ENCODE results near the gene HSPB6.

The HSPB6 gene

DNA sequence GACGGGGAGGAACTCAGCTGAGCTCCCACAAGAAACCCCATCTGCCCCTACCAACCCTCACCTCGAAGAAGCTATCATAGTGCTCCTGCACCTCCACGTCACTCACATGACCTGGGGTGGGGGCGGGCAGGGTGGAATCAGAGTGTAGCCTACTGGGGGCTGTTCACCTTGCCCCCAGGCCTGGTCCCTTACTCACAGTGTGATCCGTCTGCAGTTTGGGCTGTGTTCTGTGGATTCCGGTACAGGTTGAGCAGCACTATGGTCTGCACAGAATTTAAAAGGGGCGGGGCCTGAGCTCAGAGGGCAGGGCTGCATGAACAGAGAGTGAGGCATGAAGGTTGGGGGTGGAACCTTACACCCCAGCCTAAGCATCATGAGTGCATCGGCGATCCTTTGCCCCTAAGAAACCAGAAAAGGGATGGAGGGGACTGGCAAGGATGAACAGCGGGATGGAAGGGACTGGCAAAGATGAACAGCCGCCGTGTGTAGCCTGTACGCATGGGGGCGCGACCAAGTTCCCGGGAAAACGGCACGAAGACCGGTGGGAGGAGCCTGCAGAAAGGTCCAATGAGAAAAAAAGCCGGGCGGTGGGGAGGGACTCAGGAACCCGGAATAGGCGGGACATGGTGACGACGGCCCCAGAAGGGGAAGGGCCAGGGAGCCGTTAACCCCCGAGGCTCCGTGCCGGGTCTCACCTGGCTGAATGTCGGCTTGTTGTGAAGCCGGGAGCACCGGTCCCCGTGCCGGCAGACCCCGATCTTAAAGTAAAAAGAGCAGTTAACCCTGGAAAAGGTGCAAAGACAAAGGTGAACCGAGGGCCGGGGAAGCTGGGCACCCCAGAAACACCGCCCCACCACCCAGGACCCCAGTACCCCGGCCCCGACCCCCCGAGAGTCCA is 12.2 kb downstream of the HSPB6 start:
- DNase-seq, result peak; percentile 97

DNA sequence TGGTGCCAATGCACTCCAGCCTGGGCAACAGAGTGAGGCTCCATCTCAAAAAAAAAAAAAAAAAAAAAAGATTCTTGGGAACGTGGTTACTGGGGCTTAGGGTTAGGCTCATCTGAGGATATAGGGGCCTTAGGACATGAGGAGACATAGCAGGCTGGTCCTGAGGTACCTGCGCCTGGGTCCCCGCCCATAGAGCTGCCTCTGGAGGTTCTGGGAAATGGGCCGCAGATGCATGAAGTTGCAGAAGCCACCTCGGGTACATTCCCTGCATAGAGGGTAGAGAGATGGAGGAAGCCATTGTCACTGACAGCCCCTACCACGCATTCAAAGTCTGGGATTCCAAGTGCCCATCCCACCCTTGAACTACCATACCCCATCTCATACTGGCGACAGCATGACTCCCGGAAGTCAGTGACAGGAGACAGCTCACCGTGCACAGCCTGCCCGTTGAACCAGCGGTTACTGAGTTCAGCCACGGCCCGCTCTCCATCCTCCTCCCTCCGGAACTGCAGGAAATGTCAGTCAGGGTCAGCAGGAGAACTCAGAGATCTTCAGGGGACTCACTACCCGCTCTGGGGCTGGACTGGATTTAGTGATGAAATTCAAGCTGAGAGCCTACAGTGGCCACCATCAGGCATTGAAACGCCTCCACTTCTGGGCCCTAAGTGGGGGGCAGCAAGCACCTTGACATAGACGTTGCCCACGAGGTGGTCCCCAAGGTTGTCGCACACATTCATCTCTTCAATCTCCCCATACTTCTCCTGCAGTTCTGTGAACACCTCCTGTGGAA is 13.0 kb downstream of the HSPB6 start:
- no peak for DNase-seq

DNA sequence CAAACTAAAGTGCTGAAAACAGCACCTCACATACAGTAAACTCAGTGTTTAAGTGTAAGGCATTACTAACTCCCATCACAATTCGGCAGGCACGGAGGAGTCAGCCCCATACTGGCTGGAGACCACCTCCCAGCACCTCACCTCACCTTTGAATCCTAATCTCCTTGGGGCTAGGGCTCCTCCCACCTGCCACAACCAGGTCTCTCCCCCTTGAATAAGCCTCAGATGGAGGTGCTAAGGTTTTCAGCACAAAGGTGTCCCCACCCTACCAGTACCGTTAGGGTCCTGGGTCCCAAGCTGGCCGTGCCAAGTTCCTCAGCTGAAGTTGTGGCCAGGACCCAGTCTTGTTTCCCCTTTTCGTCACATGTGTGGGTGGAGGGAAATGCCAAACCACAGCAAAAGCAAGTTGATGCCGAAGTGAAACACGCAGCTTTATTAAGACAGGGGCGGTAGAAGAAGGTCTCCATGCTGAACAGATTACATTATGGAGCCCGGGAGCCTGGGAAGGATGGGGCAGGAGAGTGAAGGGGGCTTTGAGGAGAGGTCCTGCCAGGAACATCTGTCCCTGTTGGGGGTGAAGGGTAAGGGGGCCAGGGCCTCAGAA is 14.6 kb downstream of the HSPB6 start, which contains the start of gene IGFLR1:
IGFLR1 (minus strand) TSS at position 332 of the 604 bp plus-strand sequence. CDS start 1,272 bp downstream, outside the sequence.
- no peak for DNase-seq

DNA sequence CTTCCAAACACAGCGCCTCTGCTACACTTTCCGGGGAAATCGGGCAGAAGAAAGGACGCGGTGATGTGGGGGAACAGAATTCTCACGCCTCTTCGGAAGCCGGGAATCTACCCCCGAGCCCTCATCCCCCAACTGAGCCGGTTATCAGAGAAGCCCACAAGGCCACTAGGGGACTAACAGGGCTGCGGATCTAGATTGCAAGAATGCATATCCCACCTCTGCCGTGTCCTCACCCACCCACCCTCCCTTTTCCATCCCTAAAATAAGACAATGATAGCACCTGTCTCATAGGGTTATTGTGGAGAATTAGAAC is 15.7 kb downstream of the HSPB6 start:
- no peak for DNase-seq

DNA sequence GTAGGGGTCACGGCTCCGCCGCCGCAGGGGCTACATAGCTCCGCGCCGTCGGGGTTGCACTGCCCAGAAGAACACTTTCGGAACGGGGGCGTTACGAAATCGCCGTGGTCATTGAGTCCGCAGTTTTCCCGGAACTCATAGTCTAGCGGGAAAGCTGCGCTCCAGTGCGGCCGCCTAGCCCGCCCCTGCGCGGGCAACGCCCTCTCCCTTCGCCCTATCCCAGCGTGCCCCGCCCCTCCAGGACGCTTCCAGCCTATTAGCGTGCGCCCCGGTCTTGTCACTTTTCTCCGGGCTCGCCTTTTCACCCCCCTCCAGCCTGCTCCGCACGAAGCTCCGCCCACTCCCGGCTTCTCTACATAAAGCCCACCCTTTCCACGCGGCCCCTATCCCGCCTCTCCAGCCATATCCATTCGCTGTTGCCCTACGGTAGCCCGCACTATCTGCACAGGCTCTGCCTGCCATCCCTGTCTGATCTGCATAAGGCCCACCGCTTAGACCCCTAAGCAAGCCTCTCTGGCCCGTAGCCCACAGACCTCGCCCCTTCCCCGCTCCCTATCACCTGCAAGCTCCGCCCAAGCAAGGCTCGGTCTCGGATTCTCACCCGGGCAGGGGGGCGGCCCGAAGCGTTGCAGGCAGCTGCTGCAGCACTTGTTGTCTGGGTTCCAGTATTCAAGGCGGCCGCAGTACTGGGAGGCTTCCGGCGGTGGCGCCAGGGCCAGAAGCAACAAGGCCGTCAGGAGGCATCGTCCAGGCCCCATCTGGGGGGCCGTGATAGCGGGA is 16.2 kb downstream of the HSPB6 start:
- DNase-seq, result peak; percentile 96

DNA sequence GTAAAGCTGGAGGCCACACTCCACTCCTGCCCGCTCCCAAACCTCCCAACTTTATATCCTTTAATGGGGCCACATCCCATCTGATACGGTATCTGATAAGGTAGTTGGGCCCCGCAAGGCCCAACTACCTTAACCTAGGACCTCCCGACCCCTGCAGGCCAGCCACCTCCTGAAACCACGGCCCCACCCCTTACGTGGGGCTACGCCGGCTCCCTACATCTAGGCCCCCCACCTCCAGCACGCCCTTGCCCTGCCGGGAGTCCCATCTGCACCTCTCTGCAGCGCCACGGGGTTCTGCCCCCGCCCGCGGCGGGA is 16.8 kb downstream of the HSPB6 start:
- no peak for DNase-seq

DNA sequence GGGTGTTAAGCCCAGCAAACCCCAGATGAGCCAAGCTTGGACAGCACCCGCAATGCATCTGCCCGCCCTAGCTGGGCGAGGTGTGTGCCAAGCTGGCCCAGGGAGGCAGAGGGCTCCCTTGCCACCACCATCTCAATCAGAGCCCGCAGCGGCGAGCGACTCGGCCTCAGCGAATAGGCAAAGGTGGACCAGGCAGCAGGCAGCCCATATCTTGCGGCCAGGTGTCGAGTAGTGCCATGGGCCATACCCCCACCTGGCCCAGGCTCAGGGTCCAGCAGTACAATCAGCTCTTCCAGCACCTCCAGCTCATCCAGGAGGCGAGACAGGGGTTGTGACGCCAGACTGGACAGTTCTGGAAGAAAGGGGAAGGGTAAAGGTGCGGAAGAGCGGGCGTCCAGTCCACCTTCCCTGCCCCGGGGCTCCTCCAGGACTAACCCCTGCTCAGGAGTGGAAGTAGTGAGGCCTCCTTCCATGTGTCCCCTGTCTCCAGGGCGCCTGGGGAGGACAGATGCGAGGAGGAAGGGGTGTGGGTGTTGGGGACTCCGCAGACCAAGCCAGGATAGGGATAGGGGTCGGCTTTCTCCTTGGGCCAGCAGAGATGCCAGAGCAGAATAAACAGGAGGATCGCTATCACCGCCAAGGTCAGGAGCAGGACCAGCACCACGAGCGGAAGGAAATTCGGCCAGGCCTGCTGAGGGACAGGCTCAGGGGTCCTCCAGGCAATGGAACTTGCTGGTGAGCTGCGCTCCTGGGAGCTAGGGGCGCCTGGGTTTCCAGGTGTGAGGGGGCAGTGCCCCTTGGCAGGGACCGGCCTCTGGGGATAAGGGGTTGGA is 17.3 kb downstream of the HSPB6 start:
- DNase-seq, result no peak

DNA sequence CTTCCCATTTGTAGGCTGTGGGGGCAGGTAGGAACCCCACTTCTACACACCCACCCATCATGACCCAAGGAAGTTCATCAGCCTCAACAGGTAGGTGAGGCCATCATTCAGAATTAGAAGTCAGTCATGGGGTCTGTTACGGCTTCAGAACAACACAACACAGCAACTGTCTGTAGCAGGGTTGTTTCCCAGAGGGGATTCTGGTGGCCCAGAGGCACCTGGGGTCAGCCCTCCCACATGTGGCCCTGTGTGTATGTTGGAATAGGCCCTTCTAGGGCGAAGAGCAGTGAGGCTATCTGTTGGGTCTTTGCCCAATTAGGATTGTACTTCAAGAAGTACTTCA is 18.0 kb downstream of the HSPB6 start:
- no peak for DNase-seq

DNA sequence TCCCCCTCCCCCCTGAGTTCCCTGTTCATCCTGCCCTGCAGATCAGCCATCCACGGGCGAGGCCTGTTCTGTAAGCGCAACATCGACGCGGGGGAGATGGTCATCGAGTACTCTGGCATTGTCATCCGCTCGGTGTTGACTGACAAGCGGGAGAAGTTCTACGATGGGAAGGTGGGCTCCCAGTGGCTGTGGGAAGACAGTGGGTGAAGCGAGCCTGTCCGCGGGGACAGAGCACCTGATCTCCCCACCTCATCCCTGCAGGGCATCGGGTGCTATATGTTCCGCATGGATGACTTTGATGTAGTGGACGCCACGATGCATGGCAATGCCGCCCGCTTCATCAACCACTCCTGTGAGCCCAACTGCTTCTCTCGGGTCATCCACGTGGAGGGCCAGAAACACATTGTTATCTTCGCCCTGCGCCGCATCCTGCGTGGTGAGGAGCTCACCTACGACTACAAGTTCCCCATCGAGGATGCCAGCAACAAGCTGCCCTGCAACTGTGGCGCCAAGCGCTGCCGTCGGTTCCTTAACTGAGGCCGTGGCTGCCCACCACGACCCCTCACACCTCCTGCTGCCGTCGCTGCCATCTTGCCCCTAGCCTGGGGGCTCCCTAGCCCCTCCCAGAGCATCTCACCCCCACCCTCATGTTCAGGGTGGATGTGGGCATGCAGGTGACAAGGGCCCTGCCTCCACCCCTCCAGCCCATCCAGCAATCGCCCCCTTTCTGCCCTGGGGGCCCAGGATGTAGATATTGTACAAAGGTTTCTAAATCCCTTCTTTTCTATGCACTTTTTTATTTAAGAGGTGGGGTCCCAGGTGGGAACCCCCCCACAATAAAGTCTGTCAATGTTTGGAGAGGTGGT is 18.6 kb downstream of the HSPB6 start:
- no peak for DNase-seq

DNA sequence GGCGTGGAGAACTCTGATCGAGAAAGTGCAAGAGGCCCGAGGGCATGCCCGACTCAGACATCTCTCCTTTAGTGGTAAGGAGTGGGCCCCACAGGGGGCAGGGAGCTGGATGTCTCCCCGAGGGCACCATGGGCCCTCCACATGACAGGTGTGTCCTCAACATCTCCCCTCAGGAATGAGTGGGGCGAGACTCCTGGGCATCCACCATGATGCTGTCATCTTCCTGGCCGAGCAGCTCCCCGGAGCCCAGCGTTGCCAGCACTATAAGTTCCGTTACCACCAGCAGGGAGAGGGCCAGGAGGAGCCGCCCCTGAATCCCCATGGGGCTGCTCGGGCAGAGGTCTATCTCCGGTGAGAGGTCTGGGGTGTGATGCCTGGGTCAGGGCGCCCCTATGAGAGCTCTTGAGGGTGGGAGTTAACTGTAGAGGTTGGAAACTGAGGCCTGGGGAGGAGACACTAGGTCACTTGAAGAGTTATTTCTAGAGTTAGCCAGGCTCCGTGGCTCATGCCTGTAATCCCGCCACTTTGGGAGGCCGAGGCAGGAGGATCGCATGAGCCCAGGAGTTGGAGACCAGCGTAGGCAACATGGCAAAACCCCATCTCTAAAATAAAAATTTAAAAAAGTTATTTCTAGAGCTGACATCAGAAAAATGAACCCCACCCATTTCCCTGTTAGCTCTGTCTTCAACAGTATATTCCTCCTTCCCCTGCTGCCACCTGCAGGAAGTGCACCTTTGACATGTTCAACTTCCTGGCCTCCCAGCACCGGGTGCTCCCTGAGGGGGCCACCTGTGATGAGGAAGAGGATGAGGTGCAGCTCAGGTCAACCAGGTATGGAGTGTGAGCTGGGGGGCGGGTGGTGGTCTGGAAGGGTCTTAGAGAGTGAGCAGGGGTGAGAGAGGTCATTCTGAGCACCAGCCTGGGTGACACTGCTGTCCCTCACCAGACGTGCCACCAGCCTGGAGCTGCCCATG is 19.6 kb downstream of the HSPB6 start:
- no peak for DNase-seq

DNA sequence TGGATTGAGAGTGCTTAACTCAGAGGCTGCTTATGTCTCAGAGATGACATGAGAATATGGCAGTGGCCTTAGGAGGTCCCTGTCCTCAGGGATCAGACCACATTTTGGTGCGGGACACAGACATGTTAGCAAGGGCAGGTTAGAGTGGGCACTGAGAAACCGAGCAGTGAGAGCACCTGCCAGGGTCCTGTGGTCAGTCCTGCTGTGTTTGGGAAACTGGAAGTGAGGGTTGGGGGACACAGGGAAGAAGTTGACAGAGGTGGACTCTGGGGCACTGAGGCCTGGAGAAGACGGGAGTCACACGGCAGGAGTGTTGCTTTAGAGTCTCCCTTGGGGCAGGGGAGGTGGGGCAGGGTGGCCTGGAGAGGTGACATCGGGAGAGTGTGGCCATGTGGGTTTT is 21.9 kb downstream of the HSPB6 start:
- DNase-seq, result no peak

DNA sequence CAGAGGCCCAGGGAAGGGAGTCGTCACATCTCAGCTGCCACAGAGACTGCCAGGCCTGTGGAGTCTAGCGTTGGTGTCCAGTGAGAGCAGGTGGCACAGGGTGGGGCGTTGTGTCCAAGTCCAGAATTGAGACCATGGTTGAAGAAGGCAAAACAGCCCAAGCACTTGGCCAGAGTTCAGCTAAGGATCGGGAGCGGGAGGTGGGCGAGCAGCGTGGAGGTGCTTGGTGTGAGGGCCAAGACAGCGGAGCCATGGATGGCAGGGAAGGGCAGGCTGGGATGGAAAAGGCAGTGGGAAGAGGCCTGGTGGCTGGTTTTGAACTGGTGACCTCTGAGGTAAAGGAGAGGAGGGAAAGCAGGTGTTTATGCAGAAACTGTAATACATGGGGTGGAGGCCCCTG is 22.6 kb downstream of the HSPB6 start:
- no peak for DNase-seq

DNA sequence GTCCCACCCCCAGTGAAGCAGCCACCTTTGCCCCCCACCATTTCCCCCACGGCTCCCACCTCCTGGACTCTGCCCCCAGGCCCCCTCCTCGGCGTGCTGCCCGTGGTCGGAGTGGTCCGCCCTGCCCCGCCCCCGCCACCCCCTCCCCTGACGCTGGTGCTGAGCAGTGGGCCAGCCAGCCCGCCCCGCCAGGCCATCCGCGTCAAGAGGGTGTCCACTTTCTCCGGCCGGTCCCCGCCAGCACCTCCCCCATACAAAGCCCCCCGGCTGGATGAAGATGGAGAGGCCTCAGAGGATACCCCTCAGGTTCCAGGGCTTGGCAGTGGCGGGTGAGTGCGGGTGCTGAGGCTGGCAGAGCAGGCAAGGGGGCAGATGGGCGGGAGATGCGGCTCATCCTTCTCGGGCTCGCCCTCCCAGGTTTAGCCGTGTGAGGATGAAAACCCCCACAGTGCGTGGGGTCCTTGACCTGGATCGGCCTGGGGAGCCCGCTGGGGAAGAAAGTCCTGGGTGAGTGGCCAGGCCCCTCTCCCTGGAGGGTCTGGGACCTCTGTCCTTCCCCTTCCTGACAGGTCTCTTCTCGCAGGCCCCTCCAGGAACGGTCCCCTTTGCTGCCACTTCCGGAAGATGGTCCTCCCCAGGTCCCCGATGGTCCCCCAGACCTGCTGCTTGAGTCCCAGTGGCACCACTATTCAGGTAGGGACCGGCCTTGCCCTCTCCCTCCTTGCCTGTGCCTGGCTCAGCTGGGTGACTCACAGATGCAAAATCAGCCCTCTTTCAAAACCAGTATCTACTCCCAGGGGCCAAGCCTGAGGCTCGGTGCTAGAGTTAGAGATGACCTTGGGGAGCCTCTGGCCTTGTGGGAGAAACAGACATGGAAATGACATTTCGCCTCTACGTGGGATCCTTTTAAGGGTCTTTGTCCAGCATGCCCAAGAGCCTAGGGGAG is 23.4 kb downstream of the HSPB6 start:
- DNase-seq, result no peak

DNA sequence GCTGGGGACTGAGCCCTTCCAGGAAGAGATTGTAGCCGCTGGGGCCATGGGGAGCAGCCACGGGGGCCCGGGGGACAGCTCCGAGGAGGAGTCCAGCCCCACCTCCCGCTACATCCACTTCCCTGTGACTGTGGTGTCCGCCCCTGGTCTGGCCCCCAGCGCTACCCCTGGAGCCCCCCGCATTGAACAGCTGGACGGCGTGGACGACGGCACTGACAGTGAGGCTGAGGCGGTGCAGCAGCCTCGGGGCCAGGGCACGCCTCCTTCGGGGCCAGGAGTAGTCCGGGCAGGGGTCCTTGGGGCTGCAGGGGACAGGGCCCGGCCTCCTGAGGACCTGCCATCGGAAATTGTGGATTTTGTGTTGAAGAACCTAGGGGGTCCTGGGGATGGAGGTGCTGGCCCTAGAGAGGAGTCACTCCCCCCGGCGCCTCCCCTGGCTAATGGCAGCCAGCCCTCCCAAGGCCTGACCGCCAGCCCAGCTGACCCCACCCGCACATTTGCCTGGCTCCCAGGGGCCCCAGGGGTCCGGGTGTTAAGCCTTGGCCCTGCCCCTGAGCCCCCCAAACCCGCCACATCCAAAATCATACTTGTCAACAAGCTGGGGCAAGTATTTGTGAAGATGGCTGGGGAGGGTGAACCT is 24.2 kb downstream of the HSPB6 start:
- DNase-seq, result no peak

DNA sequence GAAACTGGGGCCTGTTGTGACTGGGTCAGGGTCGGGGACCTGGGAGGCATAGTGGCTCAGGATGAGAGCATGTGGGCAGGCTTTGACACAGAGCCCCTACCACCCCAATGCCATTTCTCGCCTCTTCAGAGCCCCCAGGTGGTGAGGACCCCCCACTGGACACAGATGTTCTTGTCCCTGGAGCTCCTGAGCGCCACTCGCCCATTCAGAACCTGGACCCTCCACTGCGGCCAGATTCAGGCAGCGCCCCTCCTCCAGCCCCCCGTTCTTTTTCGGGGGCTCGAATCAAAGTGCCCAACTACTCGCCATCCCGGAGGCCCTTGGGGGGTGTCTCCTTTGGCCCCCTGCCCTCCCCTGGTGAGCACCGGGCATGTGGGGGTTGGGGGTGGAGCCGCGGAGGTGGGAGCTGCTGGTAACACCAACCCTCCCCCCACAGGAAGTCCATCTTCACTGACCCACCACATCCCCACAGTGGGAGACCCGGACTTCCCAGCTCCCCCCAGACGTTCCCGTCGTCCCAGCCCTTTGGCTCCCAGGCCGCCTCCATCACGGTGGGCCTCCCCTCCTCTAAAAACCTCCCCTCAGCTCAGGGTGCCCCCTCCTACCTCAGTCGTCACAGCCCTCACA is 24.9 kb downstream of the HSPB6 start:
- DNase-seq, result no peak

DNA sequence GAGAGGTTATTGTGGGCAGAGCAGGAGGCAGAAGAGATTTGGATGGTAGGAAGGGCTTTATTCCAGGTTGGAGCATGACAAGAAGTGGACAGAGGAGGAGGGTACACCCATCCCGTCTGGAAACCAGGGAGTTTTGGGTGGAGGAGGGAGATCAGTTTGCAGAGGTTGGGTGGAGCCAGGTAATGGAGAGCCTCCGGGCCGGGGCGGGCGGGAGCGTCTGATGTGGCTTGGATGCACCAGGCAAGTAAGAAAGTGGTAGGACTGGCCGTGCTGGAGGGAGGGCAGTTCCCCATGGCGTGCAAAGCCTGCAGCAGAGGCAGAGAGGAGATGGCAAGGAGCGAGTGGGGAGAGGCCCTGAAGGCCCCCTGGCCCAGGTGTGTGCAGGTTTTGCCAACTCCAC is 25.5 kb downstream of the HSPB6 start:
- no peak for DNase-seq

DNA sequence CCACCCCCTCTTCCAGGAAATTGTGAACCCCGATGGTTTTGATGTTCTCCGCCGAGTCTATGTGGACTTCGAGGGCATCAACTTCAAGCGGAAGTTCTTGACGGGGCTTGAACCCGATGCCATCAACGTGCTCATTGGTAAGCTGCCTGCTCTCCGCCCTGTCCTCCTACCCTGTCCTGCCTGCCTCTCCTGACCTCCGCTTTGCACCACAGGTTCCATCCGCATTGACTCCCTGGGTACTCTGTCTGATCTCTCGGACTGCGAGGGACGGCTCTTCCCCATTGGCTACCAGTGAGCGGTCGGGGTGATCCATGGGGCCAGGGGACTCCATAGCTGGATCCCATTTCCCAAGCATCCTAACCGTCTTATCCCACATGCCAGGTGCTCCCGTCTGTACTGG is 26.5 kb downstream of the HSPB6 start:
- no peak for DNase-seq

DNA sequence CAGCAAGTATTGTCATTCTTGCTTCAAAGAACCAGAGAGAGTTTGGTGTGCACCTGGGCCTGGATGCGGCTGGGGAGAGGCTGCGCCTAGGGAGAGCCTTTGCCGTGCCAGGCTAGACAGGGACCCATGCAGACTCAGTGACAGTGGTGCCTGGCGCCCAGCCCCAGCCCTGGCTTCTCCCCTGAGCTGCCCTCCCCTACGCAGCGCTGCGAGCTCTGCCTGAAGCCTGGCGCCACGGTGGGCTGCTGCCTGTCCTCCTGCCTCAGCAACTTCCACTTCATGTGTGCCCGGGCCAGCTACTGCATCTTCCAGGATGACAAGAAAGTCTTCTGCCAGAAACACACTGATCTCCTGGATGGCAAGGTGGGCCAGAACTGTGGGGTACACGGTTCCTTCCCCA is 27.1 kb downstream of the HSPB6 start:
- no peak for DNase-seq

Data from fibroblast of skin of right biceps (primary cell).